Measurements from ENCODE around the gene ZNF107.
"Not testable (repeated sequence)": the region's sequence is repeated elsewhere in the genome, so short reads cannot be mapped to it uniquely, and the experiment has no call there.

ZNF107 gene

GRCh38 chr7:64738403-64738802, 72.5 kb downstream of the ZNF107 start:
- not testable (repeated sequence) for H3K4me1 Mint-ChIP-seq (ENCODE audit: low read depth); H3K27me3 Mint-ChIP-seq; H3K27ac Mint-ChIP-seq; H3K4me3 Mint-ChIP-seq; H3K36me3 Mint-ChIP-seq (ENCODE audit: low read depth)
- peaks cover 16% of the 10 kb centered on the region for H3K9me3 Mint-ChIP-seq

GRCh38 chr7:64738953-64739352, 73.0 kb downstream of the ZNF107 start:
- H3K4me3 Mint-ChIP-seq; H3K27ac Mint-ChIP-seq; H3K36me3 Mint-ChIP-seq (ENCODE audit: low read depth); H3K4me1 Mint-ChIP-seq (ENCODE audit: low read depth); H3K27me3 Mint-ChIP-seq: not testable (repeated sequence)
- peaks cover 10% of the 10 kb centered on the region for H3K9me3 Mint-ChIP-seq

- Mint-ChIP-seq H3K4me1 (ENCODE audit: low read depth) (no peaks in the 10 kb centered on the region), H3K27me3 (no peaks in the 10 kb centered on the region), H3K9me3 (peaks cover 23% of the 10 kb centered on the region), H3K27ac (no peak overlapping the region), H3K36me3 (ENCODE audit: low read depth) (no peaks in the 10 kb centered on the region), H3K4me3 (no peak overlapping the region)
Observed at GRCh38 chr7:64744680-64745079, 78.7 kb downstream of the ZNF107 start.

GRCh38 chr7:64747802-64748201, 81.9 kb downstream of the ZNF107 start:
- Mint-ChIP-seq H3K36me3 (ENCODE audit: low read depth) (no peaks in the 10 kb centered on the region), H3K27me3 (no peaks in the 10 kb centered on the region), H3K4me1 (ENCODE audit: low read depth) (no peaks in the 10 kb centered on the region), H3K27ac (no peak overlapping the region), H3K9me3 (peaks cover 16% of the 10 kb centered on the region), H3K4me3 (no peak overlapping the region)

- Mint-ChIP-seq H3K27ac (no peak overlapping the region), H3K27me3 (no peaks in the 10 kb centered on the region), H3K4me1 (ENCODE audit: low read depth) (no peaks in the 10 kb centered on the region), H3K36me3 (ENCODE audit: low read depth) (no peaks in the 10 kb centered on the region), H3K9me3 (peaks cover 3% of the 10 kb centered on the region), H3K4me3 (no peak overlapping the region)
Observed at GRCh38 chr7:64753032-64753431, 87.1 kb downstream of the ZNF107 start.

GRCh38 chr7:64755865-64756264, 89.9 kb downstream of the ZNF107 start:
- Mint-ChIP-seq H3K36me3 (ENCODE audit: low read depth) (no peaks in the 10 kb centered on the region), H3K9me3 (peaks cover 3% of the 10 kb centered on the region), H3K27ac (no peak overlapping the region), H3K4me1 (ENCODE audit: low read depth) (no peaks in the 10 kb centered on the region), H3K27me3 (no peaks in the 10 kb centered on the region), H3K4me3 (no peak overlapping the region)

- no peaks in the 10 kb centered on the region for H3K4me1 Mint-ChIP-seq (ENCODE audit: low read depth)
- H3K4me3 Mint-ChIP-seq: no peak overlapping the region
- H3K27ac Mint-ChIP-seq: no peak overlapping the region
- no peaks in the 10 kb centered on the region for H3K9me3 Mint-ChIP-seq
- no peaks in the 10 kb centered on the region for H3K27me3 Mint-ChIP-seq
- no peaks in the 10 kb centered on the region for H3K36me3 Mint-ChIP-seq (ENCODE audit: low read depth)
Observed at GRCh38 chr7:64758151-64758550, 92.2 kb downstream of the ZNF107 start.

All from stimulated activated naive CD8-positive, alpha-beta T cell treated with anti-CD3 and anti-CD28 coated beads, Interleukin-15, Interleukin-2, amounts not matched to agents 100 ng/mL and 50 ng/mL, for 24 hours (primary cell).